Right renal cortex interstitium (tissue), 3 donors: ENCODE measurements around the gene ZDHHC21. TPM values are rescaled to one million over a fixed set of nuclear protein-coding genes. Genes with fewer than 3 reads are reported as not detected.

Source experiments
- DNase-seq, 3 donors: peaks; one replicate each; pipeline ENCODE4 v3.0.0-alpha.2; 2013; ENCODE audit warnings: low read depth in 3 of 3, low spot score in 2 of 3
- polyA plus RNA-seq, 3 donors: library from polyadenylated mRNA; unstranded; fragments of 120-200 nt; gene quantifications; one replicate each; pipeline ENCODE4 v1.2.1, GENCODE V29; 2013; ENCODE audit not compliant: insufficient read length in 3 of 3

Gene ZDHHC21, protein sequence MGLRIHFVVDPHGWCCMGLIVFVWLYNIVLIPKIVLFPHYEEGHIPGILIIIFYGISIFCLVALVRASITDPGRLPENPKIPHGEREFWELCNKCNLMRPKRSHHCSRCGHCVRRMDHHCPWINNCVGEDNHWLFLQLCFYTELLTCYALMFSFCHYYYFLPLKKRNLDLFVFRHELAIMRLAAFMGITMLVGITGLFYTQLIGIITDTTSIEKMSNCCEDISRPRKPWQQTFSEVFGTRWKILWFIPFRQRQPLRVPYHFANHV
- 10 to 100 TPM; 15.4 to 18.8 (median 18.2) TPM for polyA plus RNA-seq

DNA sequence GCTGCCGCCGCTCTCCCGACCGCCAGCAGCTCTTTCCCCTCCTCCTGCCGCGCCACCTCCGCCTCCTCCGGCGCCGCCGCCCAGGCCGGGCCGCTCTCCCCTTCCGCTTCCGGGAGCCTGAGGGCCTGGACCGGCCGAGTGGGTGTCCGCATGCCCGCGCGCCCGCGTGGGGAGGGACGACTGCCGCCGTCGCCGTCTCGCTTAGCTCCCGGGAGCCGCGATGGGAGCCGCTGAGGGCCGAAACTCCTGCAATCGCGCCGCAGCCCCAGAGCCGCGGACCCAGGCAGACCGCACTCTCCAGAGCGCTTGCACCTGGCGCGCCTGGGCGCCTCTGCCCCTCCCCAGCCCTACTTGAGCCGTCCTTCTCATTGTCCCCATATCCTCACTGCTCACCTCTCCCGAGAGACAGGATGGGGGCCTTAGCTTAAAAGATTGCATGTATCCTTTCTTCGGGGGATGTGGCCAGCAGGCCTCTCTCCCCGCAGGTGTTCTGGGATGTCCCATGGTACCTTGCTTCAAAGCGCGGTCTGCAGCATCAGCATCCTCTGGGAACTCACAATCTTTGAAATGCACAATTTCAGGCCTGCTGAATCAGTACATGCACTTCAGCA lies at the start of gene ZDHHC21:
Gene ZDHHC21 (minus strand): TSS at position 182 of the 611 bp plus-strand sequence. CDS start 19,092 bp downstream, outside the sequence.
- peak; percentile 17 to 49 (median 18) for DNase-seq

DNA sequence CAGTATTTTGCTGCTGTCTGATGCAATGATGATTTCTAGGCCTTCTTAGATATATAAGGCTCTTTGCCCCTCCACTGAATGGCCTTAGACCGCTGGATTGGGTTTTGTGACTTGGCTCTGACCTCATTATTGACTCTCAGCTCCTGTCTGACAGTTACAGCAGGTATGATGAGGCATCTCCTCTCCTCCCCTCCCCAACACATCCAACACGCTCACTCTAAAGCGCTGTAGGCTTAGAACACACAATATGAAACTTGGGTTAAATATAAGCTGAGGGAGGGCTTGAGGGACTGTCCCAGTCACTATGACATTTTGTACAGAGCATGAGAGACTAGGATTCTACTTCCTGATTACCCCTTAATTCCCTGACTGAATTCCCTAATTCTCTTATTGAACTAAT lies 48.1 kb upstream of the ZDHHC21 start:
- DNase-seq, result no peak

DNA sequence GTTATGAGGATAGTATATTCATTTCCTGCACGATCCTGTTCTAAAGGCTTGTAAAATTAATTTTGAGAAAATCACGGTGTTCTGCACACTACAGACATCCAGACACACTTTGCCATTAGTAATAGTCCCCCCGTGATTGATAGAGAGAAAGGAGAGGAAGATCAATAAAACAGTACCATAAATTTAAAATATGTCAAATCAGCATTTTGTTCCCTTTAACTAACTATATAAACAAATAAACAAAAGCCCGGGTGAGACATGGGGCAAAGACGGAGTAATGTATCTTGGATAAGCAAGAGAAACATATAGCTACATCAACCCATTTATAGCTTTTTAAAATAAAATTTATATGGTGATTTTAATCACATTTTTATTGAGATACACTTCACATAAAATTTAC lies 39.9 kb upstream of the ZDHHC21 start:
- no peak for DNase-seq

DNA sequence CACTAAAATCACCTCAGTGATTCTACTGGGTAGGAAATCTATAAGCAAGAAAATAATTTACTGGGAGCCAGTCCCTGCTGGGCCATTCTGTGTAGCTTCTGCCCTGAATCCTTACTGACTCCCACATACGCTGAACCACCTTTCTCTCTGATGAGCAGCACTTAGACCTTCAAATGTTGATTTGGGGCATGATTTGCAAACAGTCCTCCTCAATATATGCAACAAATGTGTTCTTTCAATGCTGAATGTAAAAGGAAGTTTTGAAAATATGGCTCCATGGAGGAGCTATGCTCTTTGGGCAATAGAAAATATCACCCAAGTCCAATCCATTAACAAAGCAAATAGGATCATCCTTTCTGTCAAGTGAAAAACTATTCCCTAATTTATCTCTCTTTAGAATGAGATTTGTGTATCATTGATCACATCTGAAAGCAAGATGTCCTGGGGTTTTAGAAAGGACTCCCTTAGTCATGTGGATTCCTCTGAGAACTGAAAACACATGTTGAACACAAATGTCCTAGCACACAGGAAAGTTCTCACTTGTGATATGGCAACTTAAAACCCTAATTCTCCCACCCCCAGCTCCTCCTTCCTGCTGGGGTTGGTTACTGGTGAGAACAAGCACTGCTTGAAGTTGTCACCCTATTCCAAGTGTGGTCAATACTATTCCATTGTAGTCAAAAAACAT lies 38.2 kb upstream of the ZDHHC21 start:
- no peak for DNase-seq

DNA sequence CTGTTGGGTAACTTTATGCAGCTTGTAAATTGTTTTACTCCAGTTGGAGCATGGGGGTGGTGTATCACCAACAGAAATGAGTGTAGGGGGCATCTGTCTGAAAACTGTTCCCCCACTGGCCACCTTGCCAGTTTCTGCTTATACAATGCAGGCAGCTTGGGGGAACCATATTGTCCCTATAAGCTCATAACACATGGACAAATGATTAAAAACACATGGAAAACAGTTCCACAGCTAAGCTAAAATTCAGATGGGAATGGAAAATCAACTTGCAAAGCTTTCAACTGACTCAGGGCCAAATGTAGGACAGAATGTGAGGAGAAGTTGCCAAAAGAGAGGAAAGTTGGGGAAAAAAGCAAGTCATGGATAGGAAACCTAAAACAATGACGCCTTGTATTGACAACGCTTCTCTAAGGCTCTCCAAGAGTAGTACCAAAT lies 37.2 kb upstream of the ZDHHC21 start:
- DNase-seq, result no peak

DNA sequence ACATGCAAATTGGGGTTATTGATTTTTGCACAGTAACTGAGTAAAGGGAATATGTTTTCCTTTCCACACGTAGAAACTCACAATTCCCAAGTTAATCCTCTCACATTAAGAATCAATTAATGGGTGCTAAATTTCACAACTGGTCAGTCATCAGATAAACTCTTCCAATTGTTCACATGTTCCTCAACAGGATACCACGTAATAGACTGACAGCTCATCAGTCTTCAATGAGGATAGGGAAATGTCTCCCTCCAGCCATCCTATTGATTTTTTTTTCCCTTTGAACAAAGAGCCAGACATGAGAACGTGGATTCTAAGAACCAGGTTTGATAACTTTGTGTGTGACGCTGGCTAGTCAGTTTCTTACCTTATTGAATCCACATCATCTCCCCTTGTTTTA lies 30.1 kb upstream of the ZDHHC21 start:
- DNase-seq, result no peak

DNA sequence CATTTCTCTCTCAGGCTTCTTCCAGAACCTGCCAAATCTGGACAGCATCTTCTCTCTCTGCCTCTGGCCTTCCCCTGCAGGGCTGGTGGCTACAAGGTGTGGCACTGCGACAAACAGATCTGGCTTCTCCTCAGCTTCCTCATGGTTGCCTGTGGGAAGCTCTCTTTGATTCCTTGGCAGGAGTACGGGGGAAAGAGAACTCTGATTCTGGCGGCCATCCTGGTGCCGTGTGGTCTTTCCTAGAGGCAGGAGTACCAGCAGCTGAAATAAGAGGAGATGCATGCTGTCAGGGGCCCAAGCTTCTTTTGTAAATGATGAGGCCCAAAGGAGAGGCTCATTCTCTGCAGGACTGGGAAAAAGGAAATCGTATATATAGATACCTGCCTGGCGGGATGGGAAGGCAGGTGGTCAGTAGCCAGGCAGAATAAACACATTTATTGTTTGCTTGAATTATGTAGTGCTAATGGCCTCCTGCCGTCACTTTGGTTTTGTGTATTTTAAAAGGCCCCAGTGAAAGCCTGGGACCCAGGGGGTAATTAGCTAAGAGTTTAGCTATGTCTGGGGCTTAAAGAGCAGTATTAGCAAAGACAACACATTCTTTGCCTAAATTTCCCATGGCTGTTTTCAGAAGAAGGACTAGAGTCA lies 29.3 kb upstream of the ZDHHC21 start, which contains the start of gene CER1:
Gene CER1 (minus strand): TSS at position 343 of the 645 bp plus-strand sequence. CDS start 61 bp downstream, at position 282.
- DNase-seq, result no peak

DNA sequence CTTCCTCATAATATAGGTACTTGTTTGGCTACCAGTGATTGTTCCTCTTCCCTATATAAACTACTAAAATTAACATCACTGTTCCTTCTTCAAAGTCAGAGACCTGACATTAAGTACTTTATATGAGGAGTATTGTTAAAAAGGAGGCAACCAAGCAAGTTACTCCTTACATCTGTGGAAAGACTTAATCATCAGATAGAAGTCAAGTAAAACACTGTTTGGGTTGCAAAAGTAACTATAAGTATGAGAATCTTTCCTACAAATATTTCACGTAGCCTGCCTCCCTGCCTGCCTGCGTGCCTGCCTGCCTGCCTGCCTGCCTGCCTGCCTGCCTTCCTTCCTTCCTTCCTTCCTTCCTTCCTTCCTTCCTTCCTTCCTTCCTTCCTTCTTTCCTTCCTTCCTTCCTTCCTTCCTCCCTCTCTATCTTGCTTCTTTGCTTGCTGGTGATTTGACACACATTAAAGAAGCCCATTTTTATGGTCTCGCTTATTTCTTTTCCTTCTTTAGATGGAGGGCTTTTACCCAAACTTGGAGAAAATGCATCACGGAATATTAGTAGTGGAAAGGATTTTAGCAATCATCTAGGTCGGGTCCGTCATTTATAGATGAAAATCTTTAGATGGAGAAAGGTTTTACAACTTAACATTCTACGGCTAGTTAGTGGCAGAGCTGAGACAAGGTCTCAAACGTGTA lies 26.1 kb upstream of the ZDHHC21 start:
- no peak for DNase-seq

DNA sequence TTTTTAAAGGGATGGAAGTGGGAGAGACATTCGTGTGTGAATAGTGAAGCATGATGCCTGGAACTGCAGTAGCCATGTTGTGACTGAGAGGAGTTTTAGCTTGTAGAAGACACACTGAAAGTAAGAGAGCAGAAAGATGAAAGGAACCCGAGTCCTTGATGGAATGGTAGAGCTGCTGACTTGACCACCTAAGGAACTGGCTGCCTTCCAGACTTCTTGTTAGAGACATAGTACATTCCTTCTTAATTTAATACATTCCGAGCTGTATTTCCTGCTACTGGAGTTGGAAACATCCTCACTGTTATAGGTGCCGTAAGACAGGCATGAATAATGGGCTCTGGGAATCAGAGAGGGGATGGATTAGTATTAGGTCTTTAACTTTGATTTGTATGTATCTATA lies 21.9 kb upstream of the ZDHHC21 start:
- DNase-seq, result no peak

DNA sequence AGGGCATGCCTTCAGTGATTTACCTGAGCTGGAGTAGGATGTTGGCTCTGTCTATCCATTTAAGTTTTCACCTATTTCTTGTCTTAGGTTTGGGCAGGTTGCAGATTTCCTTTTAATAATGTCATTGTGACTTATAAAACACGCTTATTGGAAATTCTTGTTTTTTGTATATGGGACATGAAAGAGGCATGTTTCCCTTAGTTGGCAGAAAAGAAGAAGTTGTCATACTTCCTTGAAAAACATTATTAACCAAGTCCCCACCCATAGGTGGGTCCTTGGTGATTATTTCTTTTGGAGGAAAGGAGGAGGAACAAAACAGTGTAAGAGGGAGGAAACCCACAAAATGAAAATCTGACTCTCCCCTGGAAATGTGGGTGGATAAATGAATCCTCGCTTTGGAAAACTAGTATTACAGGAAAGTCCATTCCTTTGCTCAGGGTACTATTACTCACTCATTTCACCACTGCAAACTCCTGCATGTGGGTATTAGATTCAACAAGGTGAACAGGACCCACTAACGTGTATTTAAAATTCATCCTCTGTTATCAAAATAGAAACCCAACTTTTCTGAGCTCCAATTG lies 20.0 kb upstream of the ZDHHC21 start:
- no peak for DNase-seq

DNA sequence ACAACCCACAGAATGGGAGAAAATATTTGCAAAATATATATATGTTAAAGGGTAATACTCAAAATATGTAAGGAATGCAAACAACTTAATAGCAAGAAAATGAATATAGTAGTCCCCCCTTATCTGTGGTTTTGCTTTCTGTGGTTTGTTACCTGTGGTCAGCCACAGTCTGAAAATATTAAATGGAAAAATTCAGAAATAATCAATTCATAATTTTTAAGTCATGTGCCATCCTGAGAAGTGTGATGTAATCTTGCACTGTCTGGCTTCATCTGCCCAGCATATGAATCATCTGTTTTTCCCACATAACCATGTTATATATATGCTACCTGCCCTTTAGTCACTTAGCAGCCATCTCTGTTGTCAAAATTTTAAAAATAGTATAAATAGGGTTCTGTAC lies 17.6 kb upstream of the ZDHHC21 start:
- no peak for DNase-seq

DNA sequence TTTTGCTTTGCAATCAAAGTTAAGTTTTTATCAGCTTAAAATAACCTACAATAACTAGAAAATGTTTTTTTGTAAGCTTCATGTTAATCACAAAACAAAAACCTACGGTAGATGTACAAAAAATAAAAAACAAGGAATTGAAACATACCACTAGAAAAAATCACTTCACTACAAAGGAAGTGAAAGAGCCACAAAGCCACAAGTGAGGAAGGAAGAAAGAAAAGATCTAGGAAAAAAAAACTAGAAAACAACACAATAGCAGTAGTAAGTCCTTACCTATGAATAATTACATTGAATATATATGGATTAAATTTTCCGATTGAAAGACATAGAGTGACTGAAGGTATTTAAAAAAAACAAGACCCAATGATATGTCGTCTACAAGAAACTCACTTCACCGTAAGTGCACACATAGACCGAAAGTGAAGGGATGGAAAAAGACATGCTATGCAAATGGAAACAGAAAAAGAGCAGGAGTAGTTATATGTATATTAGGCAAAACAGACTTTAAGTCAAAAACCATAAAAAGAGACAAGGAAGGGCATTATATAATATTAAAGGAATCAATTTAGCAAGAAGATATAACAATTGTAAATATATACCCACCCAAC lies 13.4 kb upstream of the ZDHHC21 start:
- DNase-seq, result no peak

DNA sequence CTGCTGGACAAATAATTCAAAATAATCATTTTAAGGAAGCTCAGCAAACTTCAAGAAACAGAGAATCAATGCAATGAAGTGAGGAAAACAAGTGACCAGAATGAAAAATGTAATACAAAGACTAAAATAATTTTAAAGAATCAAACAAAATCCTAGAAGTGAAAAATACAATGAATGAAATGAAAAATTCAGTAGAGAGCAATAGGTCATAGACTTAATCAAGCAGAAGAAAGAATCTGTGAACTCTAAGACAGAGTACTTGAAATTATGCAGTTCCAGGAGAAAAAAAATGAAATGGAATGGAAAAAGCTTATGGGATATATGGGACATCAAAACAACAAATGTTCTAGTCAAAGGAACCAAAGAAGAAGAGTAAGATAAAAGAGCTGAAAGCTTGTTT lies 11.8 kb upstream of the ZDHHC21 start:
- DNase-seq, result no peak

DNA sequence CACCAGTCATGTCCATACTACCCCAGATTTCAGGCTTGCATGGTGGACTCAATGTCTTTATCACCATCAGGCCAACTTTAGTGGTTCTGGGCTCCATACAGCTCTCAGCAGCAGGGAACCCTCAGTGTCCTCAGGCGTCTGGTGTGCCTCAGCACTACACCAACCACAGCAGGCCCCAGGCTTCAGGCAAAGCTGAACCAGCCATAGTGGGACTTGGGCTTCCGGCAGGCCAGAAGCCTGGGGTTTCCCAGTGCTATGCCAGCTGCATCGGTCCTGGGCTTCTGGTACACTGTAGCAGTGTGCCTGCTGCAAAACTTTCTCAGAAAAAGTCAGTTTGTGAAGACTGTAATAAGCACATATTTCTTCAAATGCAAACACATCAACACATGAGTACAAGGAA lies 11.0 kb upstream of the ZDHHC21 start:
- DNase-seq, result no peak

DNA sequence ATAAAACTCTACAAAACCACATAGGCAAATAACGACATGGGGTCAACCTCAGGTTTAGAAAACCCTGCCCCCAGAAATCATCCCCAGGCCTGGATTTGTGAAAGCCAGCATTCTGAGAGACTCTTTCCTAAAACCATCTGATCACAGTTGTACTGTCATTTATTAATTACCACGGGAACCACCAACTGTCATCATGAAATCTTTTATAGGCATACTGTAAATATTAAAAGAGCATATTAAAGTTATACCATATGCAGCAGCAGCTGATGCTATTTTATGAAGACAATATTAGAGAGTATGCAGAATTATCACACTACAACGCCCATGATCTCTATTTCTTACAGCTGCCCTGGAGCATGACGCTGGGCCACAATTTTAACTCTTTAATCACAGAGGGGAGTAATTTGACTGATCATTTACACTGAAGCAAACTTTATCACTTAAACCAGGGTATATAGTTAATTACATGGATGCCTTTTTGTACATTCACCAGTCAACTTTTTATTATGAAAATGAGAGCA lies 9.0 kb upstream of the ZDHHC21 start:
- DNase-seq, result no peak

DNA sequence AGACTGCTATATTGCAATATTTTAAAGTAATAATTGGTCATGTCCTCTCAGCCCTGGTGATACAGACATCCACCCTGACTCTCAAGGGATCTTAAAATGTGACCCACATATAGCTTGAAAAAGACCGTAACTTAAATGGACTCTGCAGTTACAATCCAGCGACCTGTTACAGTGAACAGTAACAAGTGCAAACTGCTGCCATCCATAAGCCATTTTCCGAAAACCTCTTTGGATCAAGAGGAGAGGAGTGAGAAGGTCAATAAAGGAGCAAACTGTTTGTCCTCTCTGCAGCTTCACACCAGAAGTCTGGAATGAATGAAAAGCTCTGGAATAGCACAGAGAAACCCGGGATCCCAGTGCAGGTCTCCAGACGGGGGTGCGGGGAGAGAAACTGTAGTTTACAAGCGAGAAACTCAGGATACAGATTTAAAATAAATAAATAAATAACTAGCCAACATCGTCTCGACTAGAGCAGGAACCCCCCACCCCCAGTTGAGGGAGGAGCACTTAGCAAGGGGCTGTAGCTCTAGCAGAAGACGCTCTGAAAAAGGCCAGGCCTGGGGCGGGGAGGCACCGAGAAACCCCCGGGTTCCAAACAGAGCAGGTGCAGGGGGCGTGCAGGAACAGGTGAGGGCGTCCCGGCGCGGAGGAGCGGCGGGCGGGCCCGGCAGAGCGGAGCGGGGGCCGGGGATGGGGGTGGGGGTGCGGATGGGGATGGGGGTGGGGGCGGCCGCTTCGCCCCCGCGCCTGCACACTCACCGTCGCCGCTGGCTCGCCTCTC lies 572 bp downstream of the ZDHHC21 start:
- peak in 1 of 3 donors; percentile 23 for DNase-seq

DNA sequence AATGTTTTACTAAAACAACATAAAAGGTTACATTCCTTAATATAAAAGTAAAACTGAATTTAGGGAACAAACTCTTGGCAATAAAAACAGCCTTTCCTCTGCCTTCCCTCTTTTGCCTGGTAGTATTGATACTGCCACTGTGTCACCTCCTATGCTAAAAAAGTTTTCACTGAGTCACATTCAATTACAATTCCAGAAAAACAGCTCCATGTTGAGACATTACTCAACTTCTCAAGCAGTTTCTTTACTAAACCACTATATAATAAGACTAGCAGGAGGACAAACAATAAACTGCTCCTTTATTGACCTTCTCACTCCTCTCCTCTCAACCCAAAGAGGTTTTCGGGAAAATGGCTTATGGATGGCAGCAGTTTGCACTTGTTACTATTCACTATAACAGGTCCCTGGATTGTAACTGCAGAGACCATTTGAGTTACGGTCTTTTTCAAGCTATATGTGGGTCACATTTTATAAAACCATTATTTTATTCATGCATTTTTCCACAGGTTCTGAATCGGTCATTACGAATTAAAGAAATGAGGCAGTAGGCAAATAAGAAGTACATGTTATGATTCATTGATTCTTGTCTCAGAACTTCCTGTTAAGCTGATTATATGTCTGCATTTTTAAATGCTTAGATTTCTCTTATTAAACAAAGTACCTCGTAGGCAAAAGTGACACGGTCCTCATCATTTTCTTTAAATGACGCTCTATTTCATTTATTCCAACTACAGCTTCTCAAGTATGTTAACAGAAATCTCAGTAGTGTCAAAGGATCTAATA lies 2.1 kb downstream of the ZDHHC21 start:
- DNase-seq, result no peak
